Right cardiac atrium (tissue), 5 donors: ENCODE results near the gene POLR1A. TPM values are rescaled to one million over a fixed set of nuclear protein-coding genes. Genes with fewer than 3 reads are reported as not detected.

ENCODE experiments used
- ATAC-seq, 2 donors: fragments of 200-7000 bp; cut with Tn5 transposase; one replicate each; pipeline versions ENCODE4 v1.8.0 to v1.9.1; 2020; ENCODE audit warnings: moderate library complexity in 2 of 2, mild to moderate bottlenecking in 1 of 2
- DNase-seq, 3 donors: peaks; one replicate each; pipeline ENCODE4 v3.0.0-alpha.2; 2020
- H3K27ac ChIP-seq: one replicate; pipeline ENCODE4 v1.5.1; 2013; ENCODE audit warnings: mild to moderate bottlenecking, low read length, control low read depth, moderate library complexity
- H3K27me3 ChIP-seq: one replicate; pipeline ENCODE4 v1.6.1; 2013; ENCODE audit not compliant: control insufficient read depth, insufficient read depth
- H3K4me1 ChIP-seq: one replicate; pipeline ENCODE4 v1.6.1; 2013; ENCODE audit warnings: low read length; ENCODE audit not compliant: control insufficient read depth, insufficient read depth
- H3K4me3 ChIP-seq: one replicate; pipeline ENCODE4 v1.5.1; 2013; ENCODE audit warnings: low read length, control low read depth
- H3K9me3 ChIP-seq: one replicate; pipeline ENCODE4 v1.6.1; 2013; ENCODE audit warnings: low read length; ENCODE audit not compliant: control insufficient read depth
- WGBS: extraction: QIAGEN DNeasy Blood & Tissue Kit; methylation state at CpG from one replicate; pipeline ENCODE4 v1.1.7; 2013; 5-methylcytosine and 5-hydroxymethylcytosine counted together
- intact Hi-C, 4 donors: fragments of 100-400 bp; cut with DNase I; formaldehyde crosslinking; loops; one replicate each; pipeline versions ENCODE4 v1.11.0 to v1.14.0; 2022 to 2023
- polyA plus RNA-seq: library from polyadenylated mRNA; stranded (reverse); fragments of 200-250 nt; gene quantifications from one replicate; pipeline ENCODE4 v1.2.3, GENCODE V29; 2013
- total RNA-seq, 4 donors: library from RNA; stranded (reverse); fragmentation: NEBNext Ultra II Directional; extraction: Animal tissue kit (Norgen Biotek cat#: 25700); gene quantifications; one replicate each; pipeline ENCODE4 v1.2.1, GENCODE V29; 2021
- donor health status: healthy with polysubstance abuse.
- donor health status: DM: no; HTN: yes; CAD: no.
- donor health status: DM: no; HTN: no; CAD: no.
- donor health status: DM: no; HTN: yes; CAD: no; lungs with severe emphysema.
- donor health status: DM: yes; HTN: yes; CAD: no.

POLR1A gene
- total and polyA plus RNA-seq, 5 donors = 4.7 to 29.9 (median 17.2) TPM

GRCh38 chr2:86072271-86072858, 33.3 kb downstream of the POLR1A start:
- intact Hi-C loops = loop anchor here in 2 of 4 donors (10.0 kb wide), 1 partner anchor 348 kb away; no protein-coding TSS in a partner anchor
- peaks cover 9% of the 10 kb centered on the region for H3K4me1 ChIP-seq
- ATAC-seq = peak; percentile 93
- H3K4me3 ChIP-seq = no peak overlapping the region
- DNase-seq = peak; percentile 87 to 93 (median 90)
- H3K27ac ChIP-seq = peak overlapping the region; percentile 68
- 33% methylated on average over 9 of the region's 9 CpGs for WGBS
- no peaks in the 10 kb centered on the region for H3K27me3 ChIP-seq
- H3K9me3 ChIP-seq = no peaks in the 10 kb centered on the region

GRCh38 chr2:86070868-86071267, 34.8 kb downstream of the POLR1A start:
- 89% methylated on average over 2 of the region's 2 CpGs for WGBS
- intact Hi-C loops = loop anchor here in 2 of 4 donors (10.0 kb wide), 1 partner anchor 346 kb away; no protein-coding TSS in a partner anchor
- Histone ChIP-seq H3K9me3 (no peaks in the 10 kb centered on the region), H3K27ac (no peak overlapping the region), H3K4me3 (no peak overlapping the region), H3K4me1 (peaks cover 9% of the 10 kb centered on the region), H3K27me3 (no peaks in the 10 kb centered on the region)
- DNase-seq (no peak), ATAC-seq (no peak)

GRCh38 chr2:86069783-86070339, 35.8 kb downstream of the POLR1A start:
- 96% methylated on average over 16 of the region's 16 CpGs for WGBS
- peaks cover 9% of the 10 kb centered on the region for H3K4me1 ChIP-seq
- H3K27me3 ChIP-seq = no peaks in the 10 kb centered on the region
- no peak overlapping the region for H3K4me3 ChIP-seq
- H3K27ac ChIP-seq = no peak overlapping the region
- ATAC-seq = no peak
- H3K9me3 ChIP-seq = no peaks in the 10 kb centered on the region
- intact Hi-C loops = loop anchor here in 2 of 4 donors (10.0 kb wide), 1 partner anchor 345 kb away; no protein-coding TSS in a partner anchor
- no peak for DNase-seq

GRCh38 chr2:86069091-86069685, 36.5 kb downstream of the POLR1A start:
- H3K9me3 ChIP-seq = no peaks in the 10 kb centered on the region
- intact Hi-C loops = no loop called here
- peaks cover 9% of the 10 kb centered on the region for H3K4me1 ChIP-seq
- H3K27me3 ChIP-seq = no peaks in the 10 kb centered on the region
- no peak for ATAC-seq
- H3K27ac ChIP-seq = no peak overlapping the region
- WGBS = 78% methylated on average over 8 of the region's 8 CpGs
- DNase-seq = no peak
- no peak overlapping the region for H3K4me3 ChIP-seq

GRCh38 chr2:86068648-86069047, 37.0 kb downstream of the POLR1A start:
- ATAC-seq (no peak), DNase-seq (no peak)
- intact Hi-C loops = no loop called here
- H3K27ac ChIP-seq = no peak overlapping the region
- peaks cover 9% of the 10 kb centered on the region for H3K4me1 ChIP-seq
- H3K9me3 ChIP-seq = no peaks in the 10 kb centered on the region
- WGBS = 97% methylated on average over 5 of the region's 5 CpGs
- no peaks in the 10 kb centered on the region for H3K27me3 ChIP-seq
- H3K4me3 ChIP-seq = no peak overlapping the region

GRCh38 chr2:86068136-86068588, 37.5 kb downstream of the POLR1A start:
- WGBS = 52% methylated on average over 7 of the region's 7 CpGs
- H3K4me3 ChIP-seq = no peak overlapping the region
- H3K27me3 ChIP-seq = no peaks in the 10 kb centered on the region
- H3K27ac ChIP-seq = no peak overlapping the region
- ATAC-seq (peak in 1 of 2 donors; percentile 28), DNase-seq (peak in 1 of 3 donors; percentile 46)
- peaks cover 9% of the 10 kb centered on the region for H3K4me1 ChIP-seq
- intact Hi-C loops = no loop called here
- H3K9me3 ChIP-seq = no peaks in the 10 kb centered on the region

GRCh38 chr2:86066915-86067314, 38.8 kb downstream of the POLR1A start:
- H3K27me3 ChIP-seq = no peaks in the 10 kb centered on the region
- no peak overlapping the region for H3K4me3 ChIP-seq
- DNase-seq (no peak), ATAC-seq (no peak)
- intact Hi-C loops = no loop called here
- H3K4me1 ChIP-seq = no peaks in the 10 kb centered on the region
- no peak overlapping the region for H3K27ac ChIP-seq
- H3K9me3 ChIP-seq = no peaks in the 10 kb centered on the region

GRCh38 chr2:86066007-86066578, 39.6 kb downstream of the POLR1A start:
- intact Hi-C loops = no loop called here
- H3K27me3 ChIP-seq = no peaks in the 10 kb centered on the region
- H3K9me3 ChIP-seq = no peaks in the 10 kb centered on the region
- no peak overlapping the region for H3K27ac ChIP-seq
- no peak overlapping the region for H3K4me3 ChIP-seq
- no peak for ATAC-seq
- no peaks in the 10 kb centered on the region for H3K4me1 ChIP-seq
- no peak for DNase-seq
- whole genome bisulfite sequencing = 77% methylated on average over 7 of the region's 7 CpGs

- H3K4me3 ChIP-seq = no peak overlapping the region
- DNase-seq (no peak), ATAC-seq (no peak)
- intact Hi-C loops = no loop called here
- no peaks in the 10 kb centered on the region for H3K9me3 ChIP-seq
- no peak overlapping the region for H3K27ac ChIP-seq
- 57% methylated on average over 5 of the region's 5 CpGs for WGBS
- no peaks in the 10 kb centered on the region for H3K4me1 ChIP-seq
- no peaks in the 10 kb centered on the region for H3K27me3 ChIP-seq
These were observed 40.2 kb downstream of the POLR1A start for GRCh38 chr2:86065512-86065911.

GRCh38 chr2:86064006-86064405, 41.7 kb downstream of the POLR1A start:
- ATAC-seq (no peak), DNase-seq (no peak)
- Histone ChIP-seq H3K4me3 (no peak overlapping the region), H3K27me3 (no peaks in the 10 kb centered on the region), H3K9me3 (no peaks in the 10 kb centered on the region), H3K27ac (no peak overlapping the region), H3K4me1 (no peaks in the 10 kb centered on the region)
- intact Hi-C loops = no loop called here
- 93% methylated on average over 2 of the region's 2 CpGs for WGBS

GRCh38 chr2:86062043-86062442, 43.6 kb downstream of the POLR1A start:
- Histone ChIP-seq H3K4me3 (no peak overlapping the region), H3K9me3 (no peaks in the 10 kb centered on the region), H3K27ac (no peak overlapping the region), H3K27me3 (no peaks in the 10 kb centered on the region), H3K4me1 (no peaks in the 10 kb centered on the region)
- intact Hi-C loops = no loop called here
- no peak for DNase-seq
- WGBS = 62% methylated on average over 2 of the region's 2 CpGs
- ATAC-seq = peak; percentile 68 to 75
